HepG2 (cell line): ENCODE results near the gene MEPE. TPM values are rescaled to one million over a fixed set of nuclear protein-coding genes. Genes with fewer than 3 reads are reported as not detected.

Experiments used
- ARID3A ChIP-seq: IDR thresholded peaks from 2 replicates; pipeline ENCODE4 v1.6.1; 2012; ENCODE audit warnings: low read depth, low read length, improper control_type of control experiment
- ARID5B ChIP-seq: IDR thresholded peaks from 2 replicates; pipeline ENCODE4 v1.4.0; 2020; ENCODE audit warnings: mild to moderate bottlenecking, missing genetic modification reagents
- ATF7 ChIP-seq, 2 experiments: fragments of 450-650 bp in 1 of 2; sonication (generic) in 1 of 2; formaldehyde crosslinking in 1 of 2; IDR thresholded peaks; 2 replicates each; pipeline versions ENCODE4 v1.4.0 to v1.6.1; 2016 to 2020; ENCODE audit warnings: antibody characterized with exemption in 1 of 2, mild to moderate bottlenecking in 1 of 2, missing genetic modification reagents in 1 of 2
- DRAP1 ChIP-seq: IDR thresholded peaks from 2 replicates; pipeline ENCODE4 v1.6.1; 2016; ENCODE audit warnings: missing genetic modification reagents, missing compliant biosample characterization
- KMT2A ChIP-seq: sonication (generic); formaldehyde crosslinking; IDR thresholded peaks from 2 replicates; pipeline ENCODE4 v1.4.0; 2020; ENCODE audit warnings: missing genetic modification reagents
- MTF1 ChIP-seq: sonication (generic); formaldehyde crosslinking; IDR thresholded peaks from 2 replicates; pipeline ENCODE4 v1.5.0; 2020; ENCODE audit warnings: missing genetic modification reagents
- MTF2 ChIP-seq: sonication (generic); formaldehyde crosslinking; IDR thresholded peaks from 2 replicates; pipeline ENCODE4 v1.5.0; 2020; ENCODE audit warnings: missing genetic modification reagents, borderline replicate concordance
- MYNN ChIP-seq: sonication (generic); formaldehyde crosslinking; IDR thresholded peaks from 2 replicates; pipeline ENCODE4 v1.4.0; 2020; ENCODE audit warnings: mild to moderate bottlenecking, low read depth, missing genetic modification reagents
- PAWR ChIP-seq: sonication (generic); formaldehyde crosslinking; IDR thresholded peaks from 2 replicates; pipeline ENCODE4 v1.4.0; 2020; ENCODE audit warnings: missing genetic modification reagents, mild to moderate bottlenecking, borderline replicate concordance
- PHB2 ChIP-seq: fragments of 450-650 bp; IDR thresholded peaks from 2 replicates; pipeline ENCODE4 v1.6.1; 2018; ENCODE audit not compliant: partially characterized antibody
- RORA ChIP-seq: sonication (generic); formaldehyde crosslinking; IDR thresholded peaks from 2 replicates; pipeline ENCODE4 v1.5.0; 2020; ENCODE audit warnings: mild to moderate bottlenecking, missing genetic modification reagents, moderate library complexity
- SNAPC5 ChIP-seq: sonication (generic); formaldehyde crosslinking; IDR thresholded peaks from 2 replicates; pipeline ENCODE4 v1.8.1; 2023; ENCODE audit warnings: mild to moderate bottlenecking, missing genetic modification reagents, borderline replicate concordance
- SRSF9 ChIP-seq: fragments of 200-400 bp; formaldehyde crosslinking; IDR thresholded peaks from 2 replicates; pipeline ENCODE4 v1.6.1; 2018; ENCODE audit warnings: borderline replicate concordance, mild to moderate bottlenecking, low read depth, low read length; ENCODE audit not compliant: insufficient read depth, poor library complexity, severe bottlenecking
- TAF1 ChIP-seq: sonication (generic); formaldehyde crosslinking; IDR thresholded peaks from 2 replicates; pipeline ENCODE4 v1.4.0; 2020; ENCODE audit warnings: missing genetic modification reagents
- XRCC5 ChIP-seq: fragments of 200-400 bp; formaldehyde crosslinking; optimal IDR thresholded peaks from 2 replicates; pipeline ENCODE3; 2017; ENCODE audit warnings: mild to moderate bottlenecking, low read length
- ZNF121 ChIP-seq: sonication (generic); formaldehyde crosslinking; IDR thresholded peaks from 2 replicates; pipeline ENCODE4 v1.5.0; 2020; ENCODE audit warnings: mild to moderate bottlenecking, missing genetic modification reagents
- ZNF562 ChIP-seq: sonication (generic); formaldehyde crosslinking; IDR thresholded peaks from 2 replicates; pipeline ENCODE4 v1.8.0; 2022; ENCODE audit warnings: missing genetic modification reagents, borderline replicate concordance
- ZNF567 ChIP-seq: sonication (generic); formaldehyde crosslinking; IDR thresholded peaks from 2 replicates; pipeline ENCODE4 v1.8.1; 2023; ENCODE audit warnings: mild to moderate bottlenecking, missing genetic modification reagents, borderline replicate concordance
- ZNF780A ChIP-seq: sonication (generic); formaldehyde crosslinking; IDR thresholded peaks from 2 replicates; pipeline ENCODE4 v1.8.0; 2022; ENCODE audit warnings: mild to moderate bottlenecking, missing genetic modification reagents, moderate library complexity
- ZNF792 ChIP-seq: IDR thresholded peaks from 2 replicates; pipeline ENCODE4 v1.6.1; 2016
- ZNF878 ChIP-seq: sonication (generic); formaldehyde crosslinking; IDR thresholded peaks from 2 replicates; pipeline ENCODE4 v1.8.1; 2023; ENCODE audit warnings: mild to moderate bottlenecking, missing genetic modification reagents, moderate library complexity
- ZNF883 ChIP-seq: sonication (generic); formaldehyde crosslinking; IDR thresholded peaks from 2 replicates; pipeline ENCODE4 v1.5.1; 2020; ENCODE audit warnings: mild to moderate bottlenecking, missing genetic modification reagents; ENCODE audit errors: not compliant biosample characterization
- polyA plus RNA-seq, 8 experiments: library from polyadenylated mRNA; depleted of rRNA in 3 of 8; stranded (reverse) in 7 of 8; unstranded in 1 of 8; fragments of >200 nt; fragmentation: Illumina TruSeq in 4 of 8; extraction: Trizol in 4 of 8; gene quantifications; 2 replicates each; pipeline versions ENCODE4 v1.2.1 to v1.2.3, GENCODE V29; 2011 to 2016; ENCODE audit warnings: low read depth in 4 of 8, missing spikeins in 1 of 8, mixed read lengths in 1 of 8; ENCODE audit not compliant: insufficient read depth in 1 of 8
- total RNA-seq, 5 experiments: library from RNA; depleted of rRNA; stranded (reverse); fragments of >200 nt; fragmentation: Illumina TruSeq; extraction: Trizol; gene quantifications; 2 replicates each; pipeline ENCODE4 v1.2.3, GENCODE V29; 2016; ENCODE audit warnings: low read depth in 1 of 5
- TF ChIP-seq, protein P1 (sequence below): sonication (generic); formaldehyde crosslinking; IDR thresholded peaks from 2 replicates; pipeline ENCODE4 v1.4.0; 2020; ENCODE audit warnings: missing genetic modification reagents

The MEPE gene
- total and polyA plus RNA-seq, 2 of the 13 experiments (the other 11 are each of a cell fraction or from before 2014, with no cell fraction given), result 0.04 TPM; not detected in 1

DNA sequence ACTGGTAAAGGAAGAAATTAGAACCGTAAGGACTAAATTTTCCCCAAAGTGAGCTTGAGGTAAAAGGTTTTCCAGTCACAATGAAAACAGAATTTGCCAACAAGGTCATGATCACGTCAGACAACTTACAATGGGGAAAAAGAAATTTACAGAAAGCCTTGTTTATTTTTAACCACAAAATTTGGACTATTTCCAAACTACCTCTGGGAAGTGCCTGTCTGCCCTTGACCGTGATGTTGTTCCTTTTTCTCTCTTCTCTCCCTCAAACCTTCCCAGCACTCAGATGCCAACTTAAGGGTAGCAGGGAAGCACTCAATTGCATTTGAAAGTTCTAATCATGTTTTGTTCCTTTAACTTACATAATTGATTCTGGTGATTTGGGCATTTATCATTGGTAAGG lies 32.5 kb downstream of the MEPE start (continued):
- TF ChIP-seq ARID3A (no peak), XRCC5 (no peak), SNAPC5 (CRISPR knock-in tag) (no peak), MTF2 (CRISPR knock-in tag) (no peak), ZNF567 (CRISPR knock-in tag) (no peak), ZNF792 (CRISPR knock-in tag) (no peak), KMT2A (no peak), ZNF562 (CRISPR knock-in tag) (no peak), SRSF9 (no peak), ZNF878 (CRISPR knock-in tag) (no peak), ATF7 (IDR thresholded peaks at IDR 0.05) (no peak), ATF7 (CRISPR knock-in tag; IDR thresholded peaks at IDR 0.05) (no peak), MYNN (CRISPR knock-in tag) (no peak), MTF1 (CRISPR knock-in tag) (no peak), ZNF883 (CRISPR knock-in tag) (no peak), RORA (CRISPR knock-in tag) (no peak), DRAP1 (CRISPR knock-in tag) (0 out of 2 replicates have a peak, but pooled peaks have one; percentile 24), PHB2 (no peak), PAWR (CRISPR knock-in tag) (no peak), TAF1 (CRISPR knock-in tag) (no peak), ARID5B (CRISPR knock-in tag) (peak; percentile 92), ZNF121 (CRISPR knock-in tag) (no peak), ZNF780A (CRISPR knock-in tag) (no peak)
- TF ChIP-seq, protein P1, sequence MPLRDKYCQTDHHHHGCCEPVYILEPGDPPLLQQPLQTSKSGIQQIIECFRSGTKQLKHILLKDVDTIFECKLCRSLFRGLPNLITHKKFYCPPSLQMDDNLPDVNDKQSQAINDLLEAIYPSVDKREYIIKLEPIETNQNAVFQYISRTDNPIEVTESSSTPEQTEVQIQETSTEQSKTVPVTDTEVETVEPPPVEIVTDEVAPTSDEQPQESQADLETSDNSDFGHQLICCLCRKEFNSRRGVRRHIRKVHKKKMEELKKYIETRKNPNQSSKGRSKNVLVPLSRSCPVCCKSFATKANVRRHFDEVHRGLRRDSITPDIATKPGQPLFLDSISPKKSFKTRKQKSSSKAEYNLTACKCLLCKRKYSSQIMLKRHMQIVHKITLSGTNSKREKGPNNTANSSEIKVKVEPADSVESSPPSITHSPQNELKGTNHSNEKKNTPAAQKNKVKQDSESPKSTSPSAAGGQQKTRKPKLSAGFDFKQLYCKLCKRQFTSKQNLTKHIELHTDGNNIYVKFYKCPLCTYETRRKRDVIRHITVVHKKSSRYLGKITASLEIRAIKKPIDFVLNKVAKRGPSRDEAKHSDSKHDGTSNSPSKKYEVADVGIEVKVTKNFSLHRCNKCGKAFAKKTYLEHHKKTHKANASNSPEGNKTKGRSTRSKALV, result no peak
